Measurements from ENCODE around the gene ANKK1.

Gene ANKK1

GRCh38 chr11:113397212-113397611 lies 9.6 kb downstream of the ANKK1 start:
- H3K4me2 ChIP-seq = no peak overlapping the region
- no peak overlapping the region for H3K4me3 ChIP-seq (IDR thresholded peaks at IDR 0.05; ENCODE audit: insufficient read depth, low read depth, low read length)
- H2AFZ ChIP-seq (ENCODE audit: low read depth) = no peak overlapping the region
- H3K4me1 ChIP-seq (ENCODE audit: low read depth, poor library complexity, severe bottlenecking) = no peaks in the 10 kb centered on the region
- H3K27ac ChIP-seq = no peak overlapping the region
- H3K79me2 ChIP-seq (ENCODE audit: insufficient read depth, low read depth) = no peaks in the 10 kb centered on the region
- no peaks in the 10 kb centered on the region for H3K36me3 ChIP-seq (ENCODE audit: insufficient read depth)
- H3K9ac ChIP-seq = no peak overlapping the region
- TF ChIP-seq CTCF (conservative IDR thresholded peaks at IDR 0.05; ENCODE audit: low read depth, low read length) = no peak
- H4K20me1 ChIP-seq (ENCODE audit: insufficient read depth) = no peaks in the 10 kb centered on the region
- no peaks in the 10 kb centered on the region for H3K27me3 ChIP-seq (ENCODE audit: insufficient read depth, low read depth)

- Histone ChIP-seq H3K27me3 (ENCODE audit: insufficient read depth, low read depth) (no peaks in the 10 kb centered on the region), H4K20me1 (ENCODE audit: insufficient read depth) (no peaks in the 10 kb centered on the region), H3K36me3 (ENCODE audit: insufficient read depth) (no peaks in the 10 kb centered on the region), H3K4me1 (ENCODE audit: low read depth, poor library complexity, severe bottlenecking) (no peaks in the 10 kb centered on the region), H3K79me2 (ENCODE audit: insufficient read depth, low read depth) (no peaks in the 10 kb centered on the region), H3K9ac (no peak overlapping the region), H3K4me2 (no peak overlapping the region), H3K4me3 (IDR thresholded peaks at IDR 0.05; ENCODE audit: insufficient read depth, low read depth, low read length) (no peak overlapping the region), H2AFZ (ENCODE audit: low read depth) (no peak overlapping the region), H3K27ac (no peak overlapping the region)
- TF ChIP-seq CTCF (conservative IDR thresholded peaks at IDR 0.05; ENCODE audit: low read depth, low read length) = no peak
Measured at GRCh38 chr11:113397821-113398220, 10.2 kb downstream of the ANKK1 start.

GRCh38 chr11:113398669-113399430 lies 11.3 kb downstream of the ANKK1 start:
- no peak overlapping the region for H2AFZ ChIP-seq (ENCODE audit: low read depth)
- H4K20me1 ChIP-seq (ENCODE audit: insufficient read depth) = no peaks in the 10 kb centered on the region

GRCh38 chr11:113400631-113401230 lies 13.2 kb downstream of the ANKK1 start:
- H3K4me2 ChIP-seq = no peak overlapping the region
- no peak overlapping the region for H3K4me3 ChIP-seq (IDR thresholded peaks at IDR 0.05; ENCODE audit: insufficient read depth, low read depth, low read length)
- no peak for TF ChIP-seq CTCF (conservative IDR thresholded peaks at IDR 0.05; ENCODE audit: low read depth, low read length)
- H2AFZ ChIP-seq (ENCODE audit: low read depth) = no peak overlapping the region
- H3K9ac ChIP-seq = no peak overlapping the region
- H3K4me1 ChIP-seq (ENCODE audit: low read depth, poor library complexity, severe bottlenecking) = no peaks in the 10 kb centered on the region
- no peaks in the 10 kb centered on the region for H3K27me3 ChIP-seq (ENCODE audit: insufficient read depth, low read depth)
- no peaks in the 10 kb centered on the region for H3K79me2 ChIP-seq (ENCODE audit: insufficient read depth, low read depth)
- no peak overlapping the region for H3K27ac ChIP-seq
- H4K20me1 ChIP-seq (ENCODE audit: insufficient read depth) = no peaks in the 10 kb centered on the region
- H3K36me3 ChIP-seq (ENCODE audit: insufficient read depth) = no peaks in the 10 kb centered on the region

More at GRCh38 chr11:113398669-113399430, 11.3 kb downstream of the ANKK1 start:
- TF ChIP-seq CTCF (conservative IDR thresholded peaks at IDR 0.05; ENCODE audit: low read depth, low read length) = no peak
- Histone ChIP-seq H3K27ac (no peak overlapping the region), H3K36me3 (ENCODE audit: insufficient read depth) (no peaks in the 10 kb centered on the region), H3K4me3 (IDR thresholded peaks at IDR 0.05; ENCODE audit: insufficient read depth, low read depth, low read length) (no peak overlapping the region), H3K27me3 (ENCODE audit: insufficient read depth, low read depth) (no peaks in the 10 kb centered on the region), H3K4me2 (no peak overlapping the region), H3K79me2 (ENCODE audit: insufficient read depth, low read depth) (no peaks in the 10 kb centered on the region), H3K4me1 (ENCODE audit: low read depth, poor library complexity, severe bottlenecking) (no peaks in the 10 kb centered on the region), H3K9ac (no peak overlapping the region)

Data from KMS-11 (cell line).